ENCODE data around the gene ADGRV1.

ADGRV1 gene

DNA sequence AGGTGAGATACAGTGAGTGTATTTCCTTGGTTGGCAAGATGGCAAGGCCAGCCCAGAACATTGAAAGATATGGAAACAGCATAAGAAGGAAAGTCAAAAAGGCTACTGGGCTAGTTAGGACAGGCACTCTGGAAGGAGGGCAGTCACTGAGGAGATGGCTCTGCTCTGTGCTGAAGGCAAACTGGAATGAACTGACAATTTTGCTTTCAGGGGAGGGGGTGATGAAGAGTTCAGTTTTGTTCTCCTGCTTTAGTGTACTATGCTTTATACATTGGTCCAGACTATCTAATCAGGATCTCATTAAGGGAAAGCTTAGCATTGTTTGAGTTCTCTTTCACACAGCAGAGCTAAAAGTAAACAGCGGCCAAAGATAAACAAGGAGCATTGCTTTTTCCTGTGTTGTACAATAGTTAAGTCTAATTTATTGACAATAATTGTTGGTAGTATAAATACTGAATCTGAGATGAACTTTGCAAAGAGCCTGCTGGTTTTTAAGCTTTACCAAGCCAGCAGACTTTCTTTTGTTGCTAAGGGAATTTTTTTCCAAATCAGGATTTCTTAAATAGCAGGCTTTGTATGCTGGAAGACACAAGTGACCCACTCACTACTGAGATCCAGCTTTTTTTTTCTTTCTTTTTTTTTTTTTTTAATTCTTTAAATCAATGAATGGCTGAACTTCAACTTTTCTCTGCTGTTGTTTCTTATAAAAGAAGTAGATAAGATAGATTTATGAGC lies 469.0 kb downstream of the ADGRV1 start:
- Histone ChIP-seq H3K4me3 (replicated peaks; ENCODE audit: low read depth, low read length) (no peak overlapping the region), H3K36me3 (ENCODE audit: control insufficient read depth, insufficient read depth, low read length) (no peaks in the 10 kb centered on the region), H3K27me3 (replicated peaks; ENCODE audit: control insufficient read depth, insufficient read depth, low read length) (no peaks in the 10 kb centered on the region; the same call in 1 of the 2 replicates)
- DNase-seq (ENCODE audit: extremely low read depth, insufficient read length), result no peak
- TF ChIP-seq, protein P1, sequence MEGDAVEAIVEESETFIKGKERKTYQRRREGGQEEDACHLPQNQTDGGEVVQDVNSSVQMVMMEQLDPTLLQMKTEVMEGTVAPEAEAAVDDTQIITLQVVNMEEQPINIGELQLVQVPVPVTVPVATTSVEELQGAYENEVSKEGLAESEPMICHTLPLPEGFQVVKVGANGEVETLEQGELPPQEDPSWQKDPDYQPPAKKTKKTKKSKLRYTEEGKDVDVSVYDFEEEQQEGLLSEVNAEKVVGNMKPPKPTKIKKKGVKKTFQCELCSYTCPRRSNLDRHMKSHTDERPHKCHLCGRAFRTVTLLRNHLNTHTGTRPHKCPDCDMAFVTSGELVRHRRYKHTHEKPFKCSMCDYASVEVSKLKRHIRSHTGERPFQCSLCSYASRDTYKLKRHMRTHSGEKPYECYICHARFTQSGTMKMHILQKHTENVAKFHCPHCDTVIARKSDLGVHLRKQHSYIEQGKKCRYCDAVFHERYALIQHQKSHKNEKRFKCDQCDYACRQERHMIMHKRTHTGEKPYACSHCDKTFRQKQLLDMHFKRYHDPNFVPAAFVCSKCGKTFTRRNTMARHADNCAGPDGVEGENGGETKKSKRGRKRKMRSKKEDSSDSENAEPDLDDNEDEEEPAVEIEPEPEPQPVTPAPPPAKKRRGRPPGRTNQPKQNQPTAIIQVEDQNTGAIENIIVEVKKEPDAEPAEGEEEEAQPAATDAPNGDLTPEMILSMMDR (IDR thresholded peaks at IDR 0.05; ENCODE audit: insufficient read depth, low read length, poor library complexity, severe bottlenecking), result no peak

DNA sequence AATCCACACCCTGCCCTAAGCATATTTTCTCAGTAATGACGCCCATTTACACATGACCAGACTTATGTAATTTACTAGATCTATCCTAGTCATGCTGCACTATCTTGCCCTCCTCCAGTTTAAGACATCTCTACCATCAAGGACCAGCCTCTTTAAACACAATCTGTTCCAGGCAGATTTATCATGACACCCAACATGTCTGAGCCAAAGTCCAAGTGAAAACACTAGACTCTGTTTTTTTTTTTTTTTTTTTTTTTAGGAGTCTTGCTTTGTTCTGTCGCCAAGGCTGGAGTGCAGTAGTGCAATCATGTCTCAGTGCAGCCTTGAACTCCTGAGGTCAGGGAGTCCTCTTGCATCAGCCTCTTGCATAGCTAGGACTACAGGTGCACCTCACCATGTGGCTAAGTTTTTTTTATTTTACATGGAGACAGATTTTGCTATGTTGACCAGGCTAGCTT lies 469.9 kb downstream of the ADGRV1 start:
- Histone ChIP-seq H3K4me3 (replicated peaks; ENCODE audit: low read depth, low read length) (no peak overlapping the region), H3K36me3 (ENCODE audit: control insufficient read depth, insufficient read depth, low read length) (no peaks in the 10 kb centered on the region), H3K27me3 (replicated peaks; ENCODE audit: control insufficient read depth, insufficient read depth, low read length) (no peaks in the 10 kb centered on the region; the same call in 1 of the 2 replicates)
- no peak for DNase-seq (ENCODE audit: extremely low read depth, insufficient read length)
- TF ChIP-seq, protein P1 (IDR thresholded peaks at IDR 0.05; ENCODE audit: insufficient read depth, low read length, poor library complexity, severe bottlenecking), result no peak

DNA sequence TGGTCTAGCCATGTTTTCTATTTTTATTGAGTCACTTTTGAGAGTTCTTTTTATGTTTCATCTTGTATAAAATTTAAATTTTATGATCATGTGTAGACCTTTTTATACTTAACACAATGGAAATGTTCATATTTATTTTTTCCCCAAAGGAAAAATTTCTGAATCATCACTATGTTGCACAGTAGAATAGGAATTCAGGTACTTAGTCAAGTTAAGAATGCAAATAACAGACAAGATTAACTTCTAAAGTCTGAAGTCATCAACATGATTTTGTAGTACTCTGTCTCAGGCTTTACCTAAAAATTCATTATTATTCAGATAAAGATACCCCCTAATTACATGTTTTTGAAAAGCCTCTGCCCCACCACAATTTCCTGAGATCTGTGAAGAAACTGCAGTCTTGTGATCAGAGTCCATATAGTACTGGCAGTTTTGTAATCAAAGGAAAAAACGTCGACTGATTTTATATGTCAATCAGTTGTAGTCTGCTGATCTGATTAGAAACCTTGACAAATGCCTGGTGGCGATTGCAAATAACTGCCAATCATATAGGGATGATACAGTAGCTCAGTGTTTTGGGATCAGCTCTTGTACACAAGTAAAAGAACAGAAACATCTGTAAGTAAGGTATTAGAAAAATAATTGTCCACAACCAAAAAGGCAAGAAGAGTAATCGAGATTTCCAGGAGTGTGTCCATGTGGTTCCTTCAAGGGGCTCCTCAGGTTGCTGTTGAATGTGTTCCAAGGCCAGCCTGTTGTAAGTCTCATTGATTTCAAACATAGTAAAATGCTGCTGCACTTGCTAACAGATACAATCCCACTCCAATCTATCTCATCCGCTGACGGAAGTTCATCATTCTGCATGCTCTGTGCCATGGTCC lies 472.2 kb downstream of the ADGRV1 start:
- TF ChIP-seq, protein P1 (IDR thresholded peaks at IDR 0.05; ENCODE audit: insufficient read depth, low read length, poor library complexity, severe bottlenecking), result no peak

DNA sequence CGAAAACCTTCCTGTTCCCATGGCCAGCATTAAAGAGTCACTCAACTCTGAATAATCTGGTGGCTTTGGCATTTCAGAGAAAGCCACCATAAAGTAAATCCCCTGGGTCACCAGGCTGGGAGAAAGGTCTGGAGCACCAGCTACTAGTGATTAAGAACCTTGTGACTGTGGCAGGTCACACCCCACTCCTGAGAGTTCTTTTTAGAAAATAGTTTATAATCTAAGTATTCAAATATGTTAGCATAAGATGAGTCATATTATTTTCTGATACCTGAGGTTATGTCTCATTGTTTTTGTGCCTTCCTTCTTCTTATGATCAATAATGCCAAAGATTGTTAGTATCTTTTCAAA lies 472.8 kb downstream of the ADGRV1 start:
- Histone ChIP-seq H3K4me3 (replicated peaks; ENCODE audit: low read depth, low read length) (no peak overlapping the region), H3K36me3 (ENCODE audit: control insufficient read depth, insufficient read depth, low read length) (no peaks in the 10 kb centered on the region), H3K27me3 (replicated peaks; ENCODE audit: control insufficient read depth, insufficient read depth, low read length) (no peaks in the 10 kb centered on the region; the same call in none of the 2 replicates)
- TF ChIP-seq, protein P1 (IDR thresholded peaks at IDR 0.05; ENCODE audit: insufficient read depth, low read length, poor library complexity, severe bottlenecking), result no peak
- no peak for DNase-seq (ENCODE audit: extremely low read depth, insufficient read length)

More for the DNA sequence above, 472.2 kb downstream of the ADGRV1 start:
- no peak for DNase-seq (ENCODE audit: extremely low read depth, insufficient read length)
- Histone ChIP-seq H3K36me3 (ENCODE audit: control insufficient read depth, insufficient read depth, low read length) (no peaks in the 10 kb centered on the region), H3K4me3 (replicated peaks; ENCODE audit: low read depth, low read length) (no peak overlapping the region), H3K27me3 (replicated peaks; ENCODE audit: control insufficient read depth, insufficient read depth, low read length) (no peaks in the 10 kb centered on the region; the same call in none of the 2 replicates)

DNA sequence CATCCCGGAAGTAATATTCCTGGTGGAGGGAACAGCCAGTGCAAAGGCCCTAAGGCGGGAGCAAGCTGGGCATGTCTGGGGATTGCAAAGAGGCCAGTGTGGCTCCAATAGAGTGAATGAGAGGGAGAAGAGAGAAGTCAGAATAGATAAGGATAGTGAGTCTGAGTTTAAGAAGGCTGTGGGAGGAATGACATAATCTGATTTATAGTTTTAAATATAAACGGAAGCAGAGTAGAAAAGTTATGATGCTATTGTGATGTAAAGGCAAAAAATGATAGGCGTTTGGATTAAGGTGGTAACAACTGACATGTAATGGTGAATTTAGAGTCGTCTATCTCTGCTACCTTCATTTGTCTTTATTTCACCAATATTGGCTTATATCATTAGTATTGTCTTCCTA lies 473.5 kb downstream of the ADGRV1 start:
- H3K36me3 ChIP-seq (ENCODE audit: control insufficient read depth, insufficient read depth, low read length), result no peaks in the 10 kb centered on the region
- DNase-seq (ENCODE audit: extremely low read depth, insufficient read length), result no peak
- no peak overlapping the region for H3K4me3 ChIP-seq (replicated peaks; ENCODE audit: low read depth, low read length)
- H3K27me3 ChIP-seq (replicated peaks; ENCODE audit: control insufficient read depth, insufficient read depth, low read length), result no peaks in the 10 kb centered on the region; the same call in none of the 2 replicates
- TF ChIP-seq, protein P1 (IDR thresholded peaks at IDR 0.05; ENCODE audit: insufficient read depth, low read length, poor library complexity, severe bottlenecking), result no peak

All from GM06990 (cell line).